WTC11 (cell line): ENCODE data around the gene PLAC8. TPM values are rescaled to one million over a fixed set of nuclear protein-coding genes. Genes with fewer than 3 reads are reported as not detected.

Source experiments
- ATAC-seq: fragments of 200-7000 bp; cut with Tn5 transposase; 2 replicates; pipeline ENCODE4 v1.10.0; 2021; ENCODE audit warnings: mild to moderate bottlenecking, moderate library complexity
- CTCF ChIA-PET: fragments of 300-600 bp; sonication (Branson Sonifier 250); formaldehyde crosslinking; loops from one replicate; lab custom pipeline; 2021; ENCODE audit warnings: antibody characterized with exemption; lab: Charles Lee
- POLR2A ChIA-PET: fragments of 350-600 bp; sonication (Branson Sonifier 250); formaldehyde crosslinking; loops from one replicate; lab custom pipeline; 2021; ENCODE audit warnings: antibody characterized with exemption; lab: Charles Lee
- DNase-seq: peaks from one replicate; pipeline ENCODE4 v3.0.0; 2021; ENCODE audit warnings: low spot score
- H3K27ac Mint-ChIP-seq: 2 replicates; pipeline ENCODE4 v1.8.0; 2021; ENCODE audit warnings: mixed read lengths
- H3K27me3 Mint-ChIP-seq: 2 replicates; pipeline ENCODE4 v1.8.0; 2021; ENCODE audit warnings: low read depth, mild to moderate bottlenecking, moderate library complexity, mixed read lengths
- H3K36me3 Mint-ChIP-seq: 2 replicates; pipeline ENCODE4 v1.8.0; 2021; ENCODE audit warnings: mixed read lengths
- H3K4me1 Mint-ChIP-seq: 2 replicates; pipeline ENCODE4 v1.8.0; 2022; ENCODE audit warnings: mixed read lengths
- H3K4me3 Mint-ChIP-seq: 2 replicates; pipeline ENCODE4 v1.8.0; 2021; ENCODE audit warnings: mild to moderate bottlenecking, moderate library complexity, mixed read lengths
- H3K9me3 Mint-ChIP-seq: 2 replicates; pipeline ENCODE4 v1.8.0; 2021; ENCODE audit warnings: mixed read lengths
- AFF4 ChIP-seq: sonication (generic); formaldehyde crosslinking; IDR thresholded peaks from 2 replicates; pipeline ENCODE4 v1.8.1; 2023; ENCODE audit warnings: mild to moderate bottlenecking, missing genetic modification reagents, borderline replicate concordance
- ATF1 ChIP-seq: sonication (generic); formaldehyde crosslinking; IDR thresholded peaks from 2 replicates; pipeline ENCODE4 v1.8.1; 2023; ENCODE audit warnings: mild to moderate bottlenecking, moderate library complexity, missing genetic modification reagents
- CREM ChIP-seq: sonication (generic); formaldehyde crosslinking; IDR thresholded peaks from 2 replicates; pipeline ENCODE4 v1.8.1; 2022; ENCODE audit warnings: mild to moderate bottlenecking, missing genetic modification reagents, moderate library complexity
- ELF4 ChIP-seq: sonication (generic); formaldehyde crosslinking; IDR thresholded peaks from 2 replicates; pipeline ENCODE4 v1.8.1; 2022; ENCODE audit warnings: low read depth, mild to moderate bottlenecking, moderate library complexity, missing genetic modification reagents
- FOXK1 ChIP-seq: sonication (generic); formaldehyde crosslinking; IDR thresholded peaks from 2 replicates; pipeline ENCODE4 v1.8.0; 2022; ENCODE audit warnings: mild to moderate bottlenecking, moderate library complexity, missing genetic modification reagents
- GABPB1 ChIP-seq: sonication (generic); formaldehyde crosslinking; IDR thresholded peaks from 2 replicates; pipeline ENCODE4 v1.8.1; 2023; ENCODE audit warnings: mild to moderate bottlenecking, missing genetic modification reagents
- MXD4 ChIP-seq: fragments of 250-450 bp; sonication (Bioruptor Pico); IDR thresholded peaks from 2 replicates; pipeline ENCODE4 v1.8.0; 2021; ENCODE audit warnings: mild to moderate bottlenecking, moderate library complexity, borderline replicate concordance
- MYBL2 ChIP-seq: sonication (generic); formaldehyde crosslinking; IDR thresholded peaks from 2 replicates; pipeline ENCODE4 v1.8.1; 2023; ENCODE audit warnings: mild to moderate bottlenecking, moderate library complexity, missing genetic modification reagents
- NFE2L1 ChIP-seq: sonication (generic); formaldehyde crosslinking; IDR thresholded peaks from 2 replicates; pipeline ENCODE4 v1.8.1; 2023; ENCODE audit warnings: missing genetic modification reagents
- NR1H2 ChIP-seq: sonication (generic); formaldehyde crosslinking; IDR thresholded peaks from 2 replicates; pipeline ENCODE4 v1.9.0; 2021; ENCODE audit warnings: mild to moderate bottlenecking, moderate library complexity, missing genetic modification reagents
- SP1 ChIP-seq: sonication (generic); formaldehyde crosslinking; conservative IDR thresholded peaks from 2 replicates; pipeline ENCODE4 v1.8.1; 2022; ENCODE audit warnings: missing genetic modification reagents
- TEAD4 ChIP-seq: sonication (generic); formaldehyde crosslinking; IDR thresholded peaks from 2 replicates; pipeline ENCODE4 v1.8.0; 2022; ENCODE audit warnings: mild to moderate bottlenecking, missing genetic modification reagents
- ZNF219 ChIP-seq: sonication (generic); formaldehyde crosslinking; IDR thresholded peaks from 2 replicates; pipeline ENCODE4 v1.8.0; 2023; ENCODE audit warnings: missing genetic modification reagents, mild to moderate bottlenecking, borderline replicate concordance
- ZNF232 ChIP-seq: sonication (generic); formaldehyde crosslinking; IDR thresholded peaks from 2 replicates; pipeline ENCODE4 v1.8.0; 2022; ENCODE audit warnings: mild to moderate bottlenecking, missing genetic modification reagents
- ZNF281 ChIP-seq: sonication (generic); formaldehyde crosslinking; IDR thresholded peaks from 2 replicates; pipeline ENCODE4 v1.8.0; 2023; ENCODE audit warnings: mild to moderate bottlenecking, missing genetic modification reagents
- total RNA-seq: library from RNA; stranded (reverse); gene quantifications from 3 replicates; pipeline ENCODE4 v1.2.3, GENCODE V29; 2021
- TF ChIP-seq, protein P1 (sequence below): sonication (generic); formaldehyde crosslinking; IDR thresholded peaks from 2 replicates; pipeline ENCODE4 v1.8.1; 2022; ENCODE audit warnings: missing genetic modification reagents, borderline replicate concordance
- TF ChIP-seq, protein P2 (sequence below): fragments of 250-450 bp; sonication (Bioruptor Pico); IDR thresholded peaks from 2 replicates; pipeline ENCODE4 v1.9.0; 2021; ENCODE audit warnings: moderate library complexity, mild to moderate bottlenecking, inconsistent platforms, borderline replicate concordance
- TF ChIP-seq, protein P3 (sequence below): sonication (generic); formaldehyde crosslinking; IDR thresholded peaks from 2 replicates; pipeline ENCODE4 v1.8.1; 2023; ENCODE audit warnings: mild to moderate bottlenecking, missing genetic modification reagents, moderate library complexity
- TF ChIP-seq, protein P4 (sequence below): fragments of 250-450 bp; sonication (Bioruptor Pico); IDR thresholded peaks from 2 replicates; pipeline ENCODE4 v1.9.0; 2021; ENCODE audit warnings: mild to moderate bottlenecking, borderline replicate concordance

The PLAC8 gene
- total RNA-seq, 1 experiment from 2014 or later, result 1.6 TPM

- TF ChIP-seq, protein P1, sequence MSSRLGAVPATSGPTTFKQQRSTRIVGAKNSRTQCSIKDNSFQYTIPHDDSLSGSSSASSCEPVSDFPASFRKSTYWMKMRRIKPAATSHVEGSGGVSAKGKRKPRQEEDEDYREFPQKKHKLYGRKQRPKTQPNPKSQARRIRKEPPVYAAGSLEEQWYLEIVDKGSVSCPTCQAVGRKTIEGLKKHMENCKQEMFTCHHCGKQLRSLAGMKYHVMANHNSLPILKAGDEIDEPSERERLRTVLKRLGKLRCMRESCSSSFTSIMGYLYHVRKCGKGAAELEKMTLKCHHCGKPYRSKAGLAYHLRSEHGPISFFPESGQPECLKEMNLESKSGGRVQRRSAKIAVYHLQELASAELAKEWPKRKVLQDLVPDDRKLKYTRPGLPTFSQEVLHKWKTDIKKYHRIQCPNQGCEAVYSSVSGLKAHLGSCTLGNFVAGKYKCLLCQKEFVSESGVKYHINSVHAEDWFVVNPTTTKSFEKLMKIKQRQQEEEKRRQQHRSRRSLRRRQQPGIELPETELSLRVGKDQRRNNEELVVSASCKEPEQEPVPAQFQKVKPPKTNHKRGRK, result no peak
- TF ChIP-seq ZNF232 (CRISPR knock-in tag), result no peak
- no peak for TF ChIP-seq MYBL2 (CRISPR knock-in tag)
- no peak for TF ChIP-seq CREM
- no peak for TF ChIP-seq SP1 (CRISPR knock-in tag)
- TF ChIP-seq ATF1 (CRISPR knock-in tag), result no peak
- no peak for TF ChIP-seq AFF4
- TF ChIP-seq, protein P2, sequence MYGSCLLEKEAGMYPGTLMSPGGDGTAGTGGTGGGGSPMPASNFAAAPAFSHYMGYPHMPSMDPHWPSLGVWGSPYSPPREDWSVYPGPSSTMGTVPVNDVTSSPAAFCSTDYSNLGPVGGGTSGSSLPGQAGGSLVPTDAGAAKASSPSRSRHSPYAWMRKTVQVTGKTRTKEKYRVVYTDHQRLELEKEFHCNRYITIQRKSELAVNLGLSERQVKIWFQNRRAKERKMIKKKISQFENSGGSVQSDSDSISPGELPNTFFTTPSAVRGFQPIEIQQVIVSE (CRISPR knock-in tag), result no peak
- no peak for TF ChIP-seq MXD4 (CRISPR knock-in tag)
- TF ChIP-seq NFE2L1 (CRISPR knock-in tag), result no peak
- TF ChIP-seq ELF4 (CRISPR knock-in tag), result no peak
- no peak for TF ChIP-seq NR1H2 (CRISPR knock-in tag)
- TF ChIP-seq GABPB1 (CRISPR knock-in tag), result no peak
Observed at GRCh38 chr4:83125738-83126141, 11.2 kb upstream of the PLAC8 start (continued).

DNA sequence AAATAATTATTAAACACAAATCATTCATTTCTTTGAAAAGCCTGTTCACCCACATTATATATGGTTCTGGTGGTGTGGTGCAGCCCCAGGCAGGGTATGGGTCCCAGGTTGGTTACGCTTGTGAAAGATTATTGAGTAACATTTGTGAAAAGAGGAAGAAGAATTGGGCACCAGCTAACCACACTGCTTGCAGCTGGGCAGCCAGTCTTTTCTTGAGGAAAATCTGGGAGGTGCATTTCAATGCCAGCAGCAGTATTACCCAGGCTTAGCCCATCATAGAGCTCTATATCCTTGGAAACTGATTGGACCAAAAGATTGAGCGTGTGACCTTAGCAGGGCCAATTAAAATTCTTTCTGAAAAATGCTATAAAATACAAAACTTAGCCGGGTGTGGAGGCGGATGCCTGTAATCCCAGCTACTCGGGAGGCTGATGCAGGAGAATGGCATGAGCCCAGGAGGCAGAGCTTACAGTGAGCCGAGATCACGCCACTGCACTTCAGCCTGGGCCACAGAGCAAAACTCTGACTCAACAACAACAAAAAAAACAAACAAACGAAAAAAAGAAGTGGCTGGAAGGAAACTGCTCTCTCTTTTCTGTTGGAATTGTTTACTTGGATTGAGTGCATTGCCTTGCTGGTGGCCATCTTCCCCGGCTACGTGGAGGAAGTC lies 9.7 kb upstream of the PLAC8 start:
- Mint-ChIP-seq H3K27ac (no peak overlapping the region), H3K4me3 (no peak overlapping the region), H3K4me1 (no peaks in the 10 kb centered on the region), H3K9me3 (peaks cover 36% of the 10 kb centered on the region), H3K27me3 (no peaks in the 10 kb centered on the region), H3K36me3 (peaks cover 12% of the 10 kb centered on the region)
- TF ChIP-seq TEAD4 (CRISPR knock-in tag) (no peak), CREM (no peak), ZNF219 (CRISPR knock-in tag) (no peak), ZNF281 (CRISPR knock-in tag) (no peak), FOXK1 (no peak)
- TF ChIP-seq, protein P3, sequence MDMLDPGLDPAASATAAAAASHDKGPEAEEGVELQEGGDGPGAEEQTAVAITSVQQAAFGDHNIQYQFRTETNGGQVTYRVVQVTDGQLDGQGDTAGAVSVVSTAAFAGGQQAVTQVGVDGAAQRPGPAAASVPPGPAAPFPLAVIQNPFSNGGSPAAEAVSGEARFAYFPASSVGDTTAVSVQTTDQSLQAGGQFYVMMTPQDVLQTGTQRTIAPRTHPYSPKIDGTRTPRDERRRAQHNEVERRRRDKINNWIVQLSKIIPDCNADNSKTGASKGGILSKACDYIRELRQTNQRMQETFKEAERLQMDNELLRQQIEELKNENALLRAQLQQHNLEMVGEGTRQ, result no peak
- TF ChIP-seq, protein P4, sequence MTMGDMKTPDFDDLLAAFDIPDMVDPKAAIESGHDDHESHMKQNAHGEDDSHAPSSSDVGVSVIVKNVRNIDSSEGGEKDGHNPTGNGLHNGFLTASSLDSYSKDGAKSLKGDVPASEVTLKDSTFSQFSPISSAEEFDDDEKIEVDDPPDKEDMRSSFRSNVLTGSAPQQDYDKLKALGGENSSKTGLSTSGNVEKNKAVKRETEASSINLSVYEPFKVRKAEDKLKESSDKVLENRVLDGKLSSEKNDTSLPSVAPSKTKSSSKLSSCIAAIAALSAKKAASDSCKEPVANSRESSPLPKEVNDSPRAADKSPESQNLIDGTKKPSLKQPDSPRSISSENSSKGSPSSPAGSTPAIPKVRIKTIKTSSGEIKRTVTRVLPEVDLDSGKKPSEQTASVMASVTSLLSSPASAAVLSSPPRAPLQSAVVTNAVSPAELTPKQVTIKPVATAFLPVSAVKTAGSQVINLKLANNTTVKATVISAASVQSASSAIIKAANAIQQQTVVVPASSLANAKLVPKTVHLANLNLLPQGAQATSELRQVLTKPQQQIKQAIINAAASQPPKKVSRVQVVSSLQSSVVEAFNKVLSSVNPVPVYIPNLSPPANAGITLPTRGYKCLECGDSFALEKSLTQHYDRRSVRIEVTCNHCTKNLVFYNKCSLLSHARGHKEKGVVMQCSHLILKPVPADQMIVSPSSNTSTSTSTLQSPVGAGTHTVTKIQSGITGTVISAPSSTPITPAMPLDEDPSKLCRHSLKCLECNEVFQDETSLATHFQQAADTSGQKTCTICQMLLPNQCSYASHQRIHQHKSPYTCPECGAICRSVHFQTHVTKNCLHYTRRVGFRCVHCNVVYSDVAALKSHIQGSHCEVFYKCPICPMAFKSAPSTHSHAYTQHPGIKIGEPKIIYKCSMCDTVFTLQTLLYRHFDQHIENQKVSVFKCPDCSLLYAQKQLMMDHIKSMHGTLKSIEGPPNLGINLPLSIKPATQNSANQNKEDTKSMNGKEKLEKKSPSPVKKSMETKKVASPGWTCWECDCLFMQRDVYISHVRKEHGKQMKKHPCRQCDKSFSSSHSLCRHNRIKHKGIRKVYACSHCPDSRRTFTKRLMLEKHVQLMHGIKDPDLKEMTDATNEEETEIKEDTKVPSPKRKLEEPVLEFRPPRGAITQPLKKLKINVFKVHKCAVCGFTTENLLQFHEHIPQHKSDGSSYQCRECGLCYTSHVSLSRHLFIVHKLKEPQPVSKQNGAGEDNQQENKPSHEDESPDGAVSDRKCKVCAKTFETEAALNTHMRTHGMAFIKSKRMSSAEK (CRISPR knock-in tag), result no peak
- POLR2A ChIA-PET, result no interaction called here
- CTCF ChIA-PET, result interaction anchor here (1.0 to 1.5 kb wide), 2 partner anchors 14 to 132 kb away, joined by 4 to 6 read pairs; no protein-coding TSS in a partner anchor
- ATAC-seq (no peak), DNase-seq (no peak)
